ENCODE measurements around the gene POU2F1.

POU2F1 gene

GRCh38 chr1:167430134-167430848 lies 209.6 kb downstream of the POU2F1 start:
- H3K27ac ChIP-seq, result no peak overlapping the region
- no peak for TF ChIP-seq CTCF (IDR thresholded peaks at IDR 0.05)
- H3K4me3 ChIP-seq, result no peak overlapping the region
- no peak for DNase-seq (ENCODE audit: low spot score)

- Histone ChIP-seq H3K4me3 (no peak overlapping the region), H3K27ac (no peak overlapping the region)
- DNase-seq (ENCODE audit: low spot score), result no peak
- TF ChIP-seq CTCF (IDR thresholded peaks at IDR 0.05), result no peak
Observed at GRCh38 chr1:167430849-167431242, 210.2 kb downstream of the POU2F1 start.

DNA sequence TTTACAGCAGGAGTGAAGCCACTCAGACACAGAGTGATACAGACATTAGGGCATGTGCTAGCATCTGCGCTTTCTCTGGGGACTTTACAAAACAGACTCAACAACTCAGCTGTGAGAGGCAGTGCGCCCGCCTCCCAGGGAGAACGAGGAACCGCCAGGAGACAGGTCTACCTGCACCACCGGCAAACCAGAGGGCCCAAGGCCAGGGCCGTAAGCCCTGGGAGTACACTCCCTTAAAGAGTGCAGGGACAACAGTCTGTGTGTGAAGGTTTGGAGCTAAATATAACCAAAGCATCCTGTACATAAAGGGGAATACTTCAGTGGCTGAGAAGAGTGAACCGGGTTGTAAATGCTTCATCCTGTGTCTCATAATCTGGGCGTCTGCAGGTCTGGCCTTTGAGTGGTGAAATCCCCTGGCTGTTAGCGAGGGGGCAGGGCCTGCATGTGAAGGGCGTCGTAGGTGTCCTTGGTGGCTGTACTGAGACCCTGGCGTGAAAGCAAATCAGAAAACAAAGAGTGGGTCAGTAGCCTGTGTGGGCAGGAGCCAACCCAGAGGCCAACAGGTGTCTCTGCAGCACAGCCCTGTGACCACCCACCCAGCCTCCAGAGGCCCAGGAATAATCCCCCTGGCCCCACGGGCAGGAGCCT lies 210.7 kb downstream of the POU2F1 start:
- no peak for DNase-seq (ENCODE audit: low spot score)
- Histone ChIP-seq H3K27ac (no peak overlapping the region), H3K4me3 (no peak overlapping the region)
- TF ChIP-seq CTCF (IDR thresholded peaks at IDR 0.05), result no peak

DNA sequence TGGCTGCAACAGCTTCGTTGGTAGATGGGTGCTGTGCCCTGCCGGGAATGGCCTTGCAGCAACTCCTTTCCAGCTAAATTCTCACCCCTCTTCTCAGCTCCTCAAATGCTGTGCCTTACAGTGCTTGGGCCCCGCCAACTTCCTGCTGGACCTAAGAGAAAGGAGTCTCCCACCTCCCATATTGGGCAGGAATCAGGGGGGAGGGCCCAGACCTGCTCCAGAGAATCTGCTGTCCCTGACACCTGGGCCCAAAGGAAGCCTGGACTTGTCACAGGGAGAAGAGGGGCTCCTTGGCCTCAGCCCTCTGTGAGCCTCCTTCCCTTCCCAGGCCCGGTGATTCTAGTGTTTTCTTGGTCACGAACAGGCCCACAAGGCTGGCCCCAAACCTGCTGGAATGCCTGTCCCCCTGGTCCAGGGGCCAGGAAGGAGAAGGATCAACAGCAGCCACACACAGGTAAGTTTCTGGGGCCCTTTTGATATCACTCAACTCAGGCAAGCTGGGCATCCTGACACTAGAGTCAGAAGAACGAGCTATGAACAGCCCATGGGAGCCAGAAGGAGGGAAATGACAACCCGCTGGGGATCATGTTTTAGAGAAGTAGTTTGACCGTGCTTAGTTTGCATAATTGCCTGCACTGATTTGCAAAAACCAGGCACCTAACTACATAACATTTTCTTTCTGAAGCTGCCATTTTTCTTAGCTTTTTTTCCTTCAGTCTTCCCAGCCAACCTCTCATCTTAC lies 211.4 kb downstream of the POU2F1 start:
- no peak for DNase-seq (ENCODE audit: low spot score)
- H3K27ac ChIP-seq, result no peak overlapping the region

DNA sequence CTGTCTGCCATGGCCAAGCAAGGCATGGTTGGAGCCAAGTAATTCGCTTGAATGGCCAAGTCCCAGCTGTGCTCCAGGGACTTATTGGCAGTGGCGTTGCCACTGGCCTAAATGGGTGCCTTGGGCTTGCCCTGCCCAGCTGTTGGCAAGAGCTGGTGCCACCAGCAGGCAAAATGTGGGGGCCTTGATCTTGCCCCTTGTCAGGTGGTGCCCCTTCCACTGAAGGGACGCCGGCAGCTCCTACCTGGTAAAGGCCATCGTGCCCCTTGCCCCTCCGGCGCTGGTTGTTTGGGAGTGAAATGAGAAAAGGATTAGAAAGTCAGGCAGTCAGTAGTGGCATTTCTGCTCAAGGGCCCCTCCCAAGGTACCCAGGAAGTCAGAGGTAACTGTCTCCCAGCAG lies 212.1 kb downstream of the POU2F1 start:
- Histone ChIP-seq H3K27ac (no peak overlapping the region), H3K4me3 (no peak overlapping the region)
- no peak for DNase-seq (ENCODE audit: low spot score)
- no peak for TF ChIP-seq CTCF (IDR thresholded peaks at IDR 0.05)

More for the DNA sequence above, 211.4 kb downstream of the POU2F1 start:
- TF ChIP-seq CTCF (IDR thresholded peaks at IDR 0.05), result no peak
- no peak overlapping the region for H3K4me3 ChIP-seq

- H3K4me3 ChIP-seq, result no peak overlapping the region
- DNase-seq (ENCODE audit: low spot score), result no peak
- no peak overlapping the region for H3K27ac ChIP-seq
- TF ChIP-seq CTCF (IDR thresholded peaks at IDR 0.05), result no peak
Observed at GRCh38 chr1:167433884-167434283, 213.2 kb downstream of the POU2F1 start.
